Glutamatergic neuron (in vitro differentiated cells): ENCODE data around the gene GSTP1. TPM values are rescaled to one million over a fixed set of nuclear protein-coding genes. Genes with fewer than 3 reads are reported as not detected.
"Not testable (repeated sequence)": the region's sequence is repeated elsewhere in the genome, so short reads cannot be mapped to it uniquely, and the experiment has no call there.

Experiments used
- DNase-seq: peaks from one replicate; pipeline ENCODE4 v3.0.0; 2022
- H3K27ac Mint-ChIP-seq: one replicate; pipeline ENCODE4 v1.8.0; 2020; ENCODE audit warnings: mild to moderate bottlenecking, mixed read lengths, inconsistent platforms; ENCODE audit not compliant: unreplicated experiment
- H3K27me3 Mint-ChIP-seq: one replicate; pipeline ENCODE4 v1.8.0; 2020; ENCODE audit warnings: mild to moderate bottlenecking, moderate library complexity, mixed read lengths, inconsistent platforms; ENCODE audit not compliant: unreplicated experiment
- H3K36me3 Mint-ChIP-seq: one replicate; pipeline ENCODE4 v1.8.0; 2020; ENCODE audit warnings: mild to moderate bottlenecking, mixed read lengths, inconsistent platforms; ENCODE audit not compliant: unreplicated experiment
- H3K4me1 Mint-ChIP-seq: one replicate; pipeline ENCODE4 v1.8.0; 2020; ENCODE audit warnings: mild to moderate bottlenecking, low read depth, mixed read lengths, inconsistent platforms; ENCODE audit not compliant: unreplicated experiment
- H3K4me3 Mint-ChIP-seq: one replicate; pipeline ENCODE4 v1.8.0; 2020; ENCODE audit warnings: mild to moderate bottlenecking, mixed read lengths, inconsistent platforms; ENCODE audit not compliant: unreplicated experiment
- H3K9me3 Mint-ChIP-seq: one replicate; pipeline ENCODE4 v1.8.0; 2020; ENCODE audit warnings: mild to moderate bottlenecking, moderate library complexity, mixed read lengths, inconsistent platforms; ENCODE audit not compliant: unreplicated experiment
- total RNA-seq: library from RNA; stranded (reverse); fragmentation: NEBNext Ultra II Directional; extraction: Animal tissue kit (Norgen Biotek cat#: 25700); gene quantifications from one replicate; pipeline ENCODE4 v1.2.1, GENCODE V29; 2021; ENCODE audit not compliant: unreplicated experiment
- TF ChIP-seq, protein P1 (sequence below): fragments of 200-600 bp; sonication (generic); IDR thresholded peaks from one replicate; pipeline ENCODE4 v1.5.0; 2021; ENCODE audit not compliant: partially characterized antibody, unreplicated experiment

Gene GSTP1
- total RNA-seq, 1 donor from 2014 or later = 712 TPM

DNA sequence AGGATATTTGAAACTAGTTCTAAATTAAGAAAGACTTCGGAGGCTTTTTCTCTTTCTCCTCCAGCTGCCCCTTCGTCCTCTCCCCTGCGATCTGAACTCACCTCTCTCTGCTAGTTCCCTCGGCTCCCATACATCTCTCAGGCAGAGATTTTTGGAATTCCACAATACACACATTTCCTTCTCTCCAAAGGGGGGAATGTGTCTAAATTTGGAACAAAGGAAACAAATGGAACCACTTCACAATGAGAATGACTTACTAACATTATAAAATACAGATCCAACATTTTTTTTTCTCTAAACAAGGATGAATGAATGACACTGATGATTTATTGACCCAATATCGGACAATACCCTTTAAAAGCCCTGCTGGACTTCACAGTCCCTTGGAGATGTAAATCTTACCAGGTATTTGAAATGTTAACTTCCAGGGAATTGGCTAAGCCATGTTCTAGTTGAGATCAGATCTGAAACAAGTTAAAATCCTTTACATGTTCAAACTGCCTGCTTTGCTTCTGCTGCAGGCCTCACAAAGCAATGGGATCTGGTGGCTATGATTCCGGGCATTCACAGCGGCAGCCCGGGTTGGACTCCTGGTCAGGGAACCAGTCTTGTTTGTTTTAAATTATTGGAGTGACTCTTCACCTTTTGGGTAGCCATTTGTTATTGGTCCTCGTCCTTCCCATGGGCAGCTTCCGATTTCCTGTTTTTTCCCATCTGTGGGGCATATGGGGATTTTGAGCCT lies 20.5 kb upstream of the GSTP1 start:
- Mint-ChIP-seq H3K27ac (no peak overlapping the region), H3K36me3 (no peaks in the 10 kb centered on the region), H3K4me3 (no peak overlapping the region), H3K4me1 (no peaks in the 10 kb centered on the region), H3K9me3 (no peaks in the 10 kb centered on the region), H3K27me3 (peaks cover 2% of the 10 kb centered on the region)
- DNase-seq = no peak
- TF ChIP-seq, protein P1, sequence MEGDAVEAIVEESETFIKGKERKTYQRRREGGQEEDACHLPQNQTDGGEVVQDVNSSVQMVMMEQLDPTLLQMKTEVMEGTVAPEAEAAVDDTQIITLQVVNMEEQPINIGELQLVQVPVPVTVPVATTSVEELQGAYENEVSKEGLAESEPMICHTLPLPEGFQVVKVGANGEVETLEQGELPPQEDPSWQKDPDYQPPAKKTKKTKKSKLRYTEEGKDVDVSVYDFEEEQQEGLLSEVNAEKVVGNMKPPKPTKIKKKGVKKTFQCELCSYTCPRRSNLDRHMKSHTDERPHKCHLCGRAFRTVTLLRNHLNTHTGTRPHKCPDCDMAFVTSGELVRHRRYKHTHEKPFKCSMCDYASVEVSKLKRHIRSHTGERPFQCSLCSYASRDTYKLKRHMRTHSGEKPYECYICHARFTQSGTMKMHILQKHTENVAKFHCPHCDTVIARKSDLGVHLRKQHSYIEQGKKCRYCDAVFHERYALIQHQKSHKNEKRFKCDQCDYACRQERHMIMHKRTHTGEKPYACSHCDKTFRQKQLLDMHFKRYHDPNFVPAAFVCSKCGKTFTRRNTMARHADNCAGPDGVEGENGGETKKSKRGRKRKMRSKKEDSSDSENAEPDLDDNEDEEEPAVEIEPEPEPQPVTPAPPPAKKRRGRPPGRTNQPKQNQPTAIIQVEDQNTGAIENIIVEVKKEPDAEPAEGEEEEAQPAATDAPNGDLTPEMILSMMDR = no peak

DNA sequence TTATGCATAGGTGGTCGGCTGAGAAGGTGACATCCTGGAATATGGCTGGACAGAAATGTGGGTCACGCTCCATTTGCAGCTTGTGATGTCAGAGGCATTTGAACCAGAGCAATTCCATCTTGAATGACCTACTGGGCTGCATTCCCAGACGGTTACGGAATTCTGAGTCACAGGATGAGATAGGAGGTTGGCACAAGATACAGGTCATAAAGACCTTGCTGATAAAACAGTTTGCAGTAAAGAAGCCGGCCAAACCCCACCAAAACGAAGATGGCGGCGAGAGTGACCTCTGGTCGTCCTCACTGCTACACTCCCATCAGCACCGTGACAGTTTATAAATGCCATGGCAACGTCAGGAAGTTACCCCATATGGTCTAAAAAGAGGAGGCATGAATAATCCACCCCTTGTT lies 19.9 kb upstream of the GSTP1 start:
- H3K9me3 Mint-ChIP-seq, H3K4me1 Mint-ChIP-seq, H3K36me3 Mint-ChIP-seq, H3K27me3 Mint-ChIP-seq, H3K27ac Mint-ChIP-seq, DNase-seq, H3K4me3 Mint-ChIP-seq: not testable (repeated sequence)

DNA sequence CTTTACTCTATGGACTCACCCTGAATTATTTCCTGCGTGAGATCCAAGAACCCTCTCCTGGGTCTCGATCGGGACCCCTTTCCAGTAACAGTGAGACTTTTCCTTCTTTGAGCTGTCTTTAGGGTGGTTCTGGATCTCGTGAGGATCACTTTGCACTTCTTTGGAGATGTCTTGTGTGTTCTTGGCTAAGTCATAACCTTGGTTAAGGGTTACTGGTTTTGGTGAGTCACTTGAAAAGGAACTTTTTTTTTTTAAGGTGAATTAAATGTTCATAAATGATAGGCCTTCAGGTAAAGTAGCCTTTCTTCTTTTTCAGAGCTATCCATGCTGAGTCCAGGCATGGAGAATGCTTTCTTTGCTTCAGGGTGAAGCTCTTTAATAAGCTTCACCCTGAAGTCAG lies 19.4 kb upstream of the GSTP1 start:
- no peak for DNase-seq
- TF ChIP-seq, protein P1 = no peak
- H3K4me3 Mint-ChIP-seq = no peak overlapping the region
- H3K36me3 Mint-ChIP-seq = no peaks in the 10 kb centered on the region
- no peaks in the 10 kb centered on the region for H3K4me1 Mint-ChIP-seq
- peaks cover 1% of the 10 kb centered on the region for H3K27me3 Mint-ChIP-seq
- no peak overlapping the region for H3K27ac Mint-ChIP-seq
- no peaks in the 10 kb centered on the region for H3K9me3 Mint-ChIP-seq

DNA sequence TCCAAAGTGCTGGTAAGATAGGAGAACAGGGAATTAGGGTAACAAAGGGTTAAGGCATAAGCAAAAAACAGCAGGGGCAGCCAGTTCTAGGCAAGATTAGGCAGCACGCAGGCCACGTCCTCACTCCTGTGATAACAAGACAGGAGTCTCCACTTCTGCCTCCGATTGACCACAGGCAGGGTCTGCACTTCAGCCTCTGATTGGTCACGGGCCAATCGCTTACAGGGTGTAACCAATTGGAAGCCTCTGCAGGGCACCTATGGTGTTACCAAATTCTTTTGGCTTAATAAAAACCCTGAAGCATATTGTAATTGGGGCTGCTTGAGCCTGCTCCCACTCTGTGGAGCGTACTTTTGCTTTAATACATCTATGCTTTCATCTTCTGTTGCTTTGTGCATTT lies 12.2 kb upstream of the GSTP1 start:
- no peak overlapping the region for H3K4me3 Mint-ChIP-seq
- no peaks in the 10 kb centered on the region for H3K9me3 Mint-ChIP-seq
- no peak overlapping the region for H3K27ac Mint-ChIP-seq
- DNase-seq = no peak
- no peaks in the 10 kb centered on the region for H3K27me3 Mint-ChIP-seq
- TF ChIP-seq, protein P1 = no peak
- H3K4me1 Mint-ChIP-seq = no peaks in the 10 kb centered on the region
- H3K36me3 Mint-ChIP-seq = no peaks in the 10 kb centered on the region

DNA sequence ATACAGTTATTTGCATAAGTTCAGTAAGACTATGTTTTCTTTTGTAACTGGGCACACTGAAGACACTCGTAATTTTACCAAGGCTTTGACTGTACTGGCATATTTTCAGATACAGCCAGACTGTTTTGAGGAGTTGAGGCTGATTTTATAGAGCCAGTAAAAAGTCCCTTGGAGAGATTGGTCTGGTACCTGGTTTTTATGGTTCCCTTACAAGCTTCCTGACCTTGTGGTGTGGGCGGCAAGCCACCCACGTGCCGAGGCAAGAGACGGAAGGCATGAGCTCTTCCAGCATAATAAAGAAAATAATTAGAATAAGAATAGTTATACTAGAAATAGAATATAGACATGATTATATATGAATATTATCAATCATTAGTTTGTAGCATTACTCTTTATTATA lies 11.3 kb upstream of the GSTP1 start:
- Mint-ChIP-seq H3K27ac (no peak overlapping the region), H3K36me3 (no peaks in the 10 kb centered on the region), H3K27me3 (no peaks in the 10 kb centered on the region), H3K4me3 (no peak overlapping the region), H3K9me3 (no peaks in the 10 kb centered on the region), H3K4me1 (no peaks in the 10 kb centered on the region)
- DNase-seq = no peak
- TF ChIP-seq, protein P1 = no peak
